ENCODE results near the gene KCNIP4.

The KCNIP4 gene

GRCh38 chr4:21900211-21900610 is 48.4 kb downstream of the KCNIP4 start:
- DNase-seq = no peak

- DNase-seq = no peak
Observed at GRCh38 chr4:21898101-21898500, 50.5 kb downstream of the KCNIP4 start.

DNA sequence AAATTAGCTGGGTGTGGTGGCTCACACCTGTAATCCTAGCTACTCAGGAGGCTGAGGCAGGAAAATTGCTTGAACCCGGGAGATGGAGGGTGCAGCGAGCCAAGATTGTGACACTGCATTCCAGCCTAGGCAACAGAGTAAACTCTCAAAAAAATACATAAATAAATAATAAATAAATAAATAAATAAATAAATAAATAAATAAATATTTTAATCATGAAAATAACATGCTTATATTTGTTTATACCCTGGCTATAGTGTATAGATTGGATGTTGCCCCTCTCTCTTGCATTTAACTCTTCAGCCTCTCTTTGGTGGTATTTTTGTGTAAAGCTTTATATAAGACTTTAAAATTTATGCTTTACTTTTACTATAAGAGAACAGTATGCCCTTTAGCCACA is 51.8 kb downstream of the KCNIP4 start:
- DNase-seq = no peak

DNA sequence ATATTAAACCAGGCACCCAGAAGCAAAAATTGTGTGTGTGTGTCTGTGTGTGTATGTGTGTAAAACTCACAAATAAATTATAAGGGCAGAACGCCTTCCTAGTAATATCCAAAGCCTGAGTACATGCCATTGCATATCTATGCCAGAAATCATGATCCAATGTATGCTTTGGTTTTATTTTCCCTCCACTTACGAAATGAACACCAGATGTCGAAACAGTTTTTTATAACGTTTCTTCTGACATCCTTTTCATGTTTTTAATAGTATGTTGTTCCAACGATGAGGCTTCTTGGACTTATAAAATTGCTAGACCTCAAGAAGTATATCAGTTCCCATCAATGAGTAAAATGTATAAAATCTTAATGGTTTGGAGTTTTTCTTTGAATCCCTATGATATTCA is 55.4 kb downstream of the KCNIP4 start:
- DNase-seq = no peak

DNA sequence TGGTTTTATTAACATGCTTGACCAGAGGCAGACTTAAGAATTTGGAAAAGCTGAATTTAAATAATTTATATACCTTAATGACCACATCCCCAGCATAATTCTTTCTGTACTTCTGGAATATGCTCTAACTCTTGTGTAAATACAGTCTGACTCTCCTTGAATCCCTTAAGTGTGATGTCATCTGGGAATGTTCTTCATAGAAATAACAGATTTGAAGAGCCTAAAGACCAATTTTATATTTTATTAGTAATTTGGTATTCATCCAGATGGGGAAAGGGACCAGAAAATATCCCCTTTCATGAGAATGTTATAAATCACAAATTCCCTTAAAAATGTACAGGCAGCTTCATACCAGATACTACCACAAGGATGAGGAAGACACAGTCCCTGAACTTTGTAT is 58.3 kb downstream of the KCNIP4 start:
- DNase-seq = no peak

DNA sequence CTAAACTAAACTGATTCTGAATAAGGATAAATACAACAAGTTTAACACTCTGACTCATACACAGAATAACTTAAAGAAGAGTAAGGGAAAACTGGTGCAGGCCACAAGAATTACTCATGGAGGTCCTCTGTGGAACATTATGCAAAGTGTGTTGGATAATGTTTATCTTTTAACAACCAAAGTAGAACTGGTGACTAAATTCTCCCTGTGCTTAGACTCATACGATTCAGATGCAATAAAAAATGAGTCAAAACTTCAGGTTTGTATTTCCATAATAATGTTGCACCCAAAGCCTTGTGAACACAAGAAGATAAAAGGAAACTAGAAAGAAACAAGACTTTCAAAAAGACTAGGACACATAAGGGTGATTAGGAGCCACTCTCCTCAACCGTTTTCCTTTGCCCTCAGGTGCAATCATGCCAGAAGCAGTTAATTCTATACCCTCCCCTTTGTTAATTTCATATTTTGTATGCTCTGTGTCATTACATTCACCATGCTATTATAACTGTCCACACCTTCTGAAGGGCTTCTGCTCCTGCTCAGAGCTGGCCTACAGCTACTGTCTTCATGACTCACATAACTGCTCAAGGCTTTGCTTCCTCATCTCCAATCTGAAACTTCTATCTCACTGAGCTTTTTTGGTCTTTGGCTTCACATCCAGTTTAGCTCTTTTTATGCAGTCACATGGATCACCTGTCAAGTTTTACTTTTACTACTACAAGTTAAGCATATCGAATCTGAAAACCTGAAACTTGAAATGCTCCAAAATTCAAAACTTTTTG is 60.2 kb downstream of the KCNIP4 start:
- DNase-seq = no peak

- DNase-seq = no peak
Observed at GRCh38 chr4:21887481-21887880, 61.1 kb downstream of the KCNIP4 start.

DNA sequence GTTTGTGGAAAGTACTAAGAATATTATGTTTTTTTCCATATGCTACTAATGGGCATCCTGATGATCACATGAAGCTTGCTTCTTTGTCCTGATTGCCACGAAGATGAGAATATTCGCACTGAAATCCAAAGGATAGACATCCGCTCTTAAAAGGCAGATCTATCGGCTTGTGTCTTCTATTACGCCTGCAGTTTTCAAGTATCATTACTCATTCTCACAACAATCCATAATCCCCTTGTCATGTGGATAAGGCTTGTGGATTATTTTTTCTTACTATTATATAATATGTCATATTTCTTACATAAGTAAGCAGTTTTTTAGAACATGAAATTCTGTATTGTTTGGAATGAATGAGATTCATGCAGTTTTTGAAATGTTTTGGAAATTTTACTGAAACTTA is 62.8 kb downstream of the KCNIP4 start:
- no peak for DNase-seq

DNA sequence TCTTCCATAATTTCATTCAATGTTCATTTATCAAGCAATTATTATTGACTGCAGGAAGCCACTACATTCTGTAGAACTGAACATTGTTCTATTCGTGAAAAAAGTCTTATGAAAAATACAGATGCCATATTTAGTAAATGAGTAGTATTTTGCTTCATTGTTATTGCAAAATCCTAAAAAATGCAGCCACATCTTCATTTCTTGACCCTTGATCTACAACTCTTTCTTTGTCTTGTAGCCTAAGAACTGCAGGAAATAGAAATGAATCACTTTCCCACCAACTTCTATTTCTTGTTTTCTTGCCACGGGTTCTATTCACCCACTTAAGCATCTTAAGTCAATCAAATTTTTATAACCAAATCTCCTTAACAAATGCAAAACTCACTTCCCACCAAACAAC is 63.3 kb downstream of the KCNIP4 start:
- no peak for DNase-seq

GRCh38 chr4:21884615-21885014 is 64.0 kb downstream of the KCNIP4 start:
- DNase-seq = no peak

DNA sequence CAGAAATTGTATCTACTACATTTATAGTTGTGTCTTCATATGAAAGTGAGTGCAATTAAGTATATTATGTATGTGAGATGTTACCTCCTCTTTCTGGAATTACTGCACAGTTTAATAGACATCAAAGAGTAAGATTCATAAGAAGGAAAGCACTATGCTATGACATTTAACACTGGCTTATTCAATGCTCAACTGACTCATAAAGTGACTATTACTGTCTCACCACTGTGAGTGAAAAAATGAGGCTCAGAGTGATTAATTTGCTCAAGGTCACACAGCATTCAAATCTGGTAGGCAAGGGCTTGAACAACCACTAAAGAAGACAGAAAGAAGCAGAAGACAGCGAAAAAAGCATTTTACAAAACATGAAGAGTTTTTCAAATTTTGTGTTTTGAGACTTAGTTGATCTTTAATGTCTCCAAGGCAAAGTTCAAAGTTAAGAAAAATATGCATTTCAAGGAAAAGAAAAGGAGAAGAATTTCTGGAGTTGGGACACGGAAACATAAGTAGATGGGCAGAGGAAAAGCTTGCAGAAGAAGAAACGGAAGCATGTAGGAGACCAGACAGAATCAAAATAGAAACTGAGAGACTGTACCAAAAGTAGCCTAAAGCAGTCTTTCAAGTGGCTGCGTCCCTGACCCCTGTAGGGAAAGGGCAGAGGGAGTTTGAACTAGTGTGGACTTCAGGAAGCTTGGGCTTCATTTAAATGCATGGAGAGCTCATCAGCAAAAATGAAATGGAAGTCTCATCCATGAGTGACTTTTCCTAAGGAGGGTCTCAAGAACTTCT is 66.3 kb downstream of the KCNIP4 start:
- no peak for DNase-seq

DNA sequence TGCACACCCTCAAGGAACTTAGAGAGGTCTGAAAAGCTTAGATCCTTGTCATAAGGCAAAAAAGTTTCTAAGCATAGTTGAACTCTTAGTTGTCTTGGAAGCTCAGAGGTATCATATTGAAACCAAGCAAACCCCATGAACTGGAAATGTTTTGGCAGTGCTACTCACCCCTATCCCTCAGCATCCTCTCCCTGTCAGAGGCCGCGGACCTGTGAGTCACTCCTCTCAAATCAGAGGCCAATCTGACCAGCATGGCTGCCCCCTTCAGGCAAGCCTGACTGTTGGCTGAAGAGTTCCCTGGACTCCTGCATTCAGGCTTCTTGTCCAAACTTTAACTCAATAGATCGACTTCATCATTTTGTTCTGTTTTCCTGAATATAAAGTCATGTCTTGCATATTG is 69.4 kb downstream of the KCNIP4 start:
- DNase-seq = no peak

DNA sequence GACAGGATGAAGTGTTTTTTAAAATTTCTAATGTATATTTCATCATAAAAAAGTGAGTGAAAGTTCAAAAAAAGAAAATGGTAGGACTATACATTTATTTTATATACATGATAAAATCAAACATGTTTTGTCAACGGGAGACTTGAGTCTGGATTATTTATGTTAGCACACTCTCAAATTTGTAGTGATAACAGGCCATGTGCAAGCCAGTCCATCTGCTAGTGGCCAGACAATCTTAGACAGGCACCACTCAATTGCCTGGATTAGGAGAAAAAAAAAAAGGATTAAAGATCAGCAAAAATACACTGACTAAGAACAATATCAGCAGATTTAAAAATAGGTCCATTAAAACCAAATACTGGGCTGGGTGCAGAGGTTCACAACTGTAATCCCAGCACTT is 71.9 kb downstream of the KCNIP4 start:
- no peak for DNase-seq

- no peak for DNase-seq
Observed at GRCh38 chr4:21873145-21873544, 75.4 kb downstream of the KCNIP4 start.

DNA sequence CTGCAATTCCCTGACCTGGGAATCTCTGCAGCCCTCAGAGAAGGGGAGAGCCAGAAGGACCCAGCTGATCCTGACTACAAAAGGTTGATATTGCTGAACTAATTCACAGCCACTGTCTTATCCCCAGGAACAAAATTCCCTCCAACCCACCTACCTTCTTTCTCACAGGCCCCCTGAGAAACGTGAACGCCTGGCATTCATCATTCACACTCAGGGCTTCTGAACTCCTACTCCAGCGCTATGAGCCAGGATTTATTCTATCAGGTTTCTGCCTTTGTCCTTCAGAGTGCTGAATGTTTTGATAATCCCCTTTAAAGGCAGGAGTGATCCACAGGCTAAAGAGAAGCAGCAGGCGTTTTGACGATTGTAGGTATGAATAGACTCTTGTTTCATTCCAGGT is 76.5 kb downstream of the KCNIP4 start:
- no peak for DNase-seq

DNA sequence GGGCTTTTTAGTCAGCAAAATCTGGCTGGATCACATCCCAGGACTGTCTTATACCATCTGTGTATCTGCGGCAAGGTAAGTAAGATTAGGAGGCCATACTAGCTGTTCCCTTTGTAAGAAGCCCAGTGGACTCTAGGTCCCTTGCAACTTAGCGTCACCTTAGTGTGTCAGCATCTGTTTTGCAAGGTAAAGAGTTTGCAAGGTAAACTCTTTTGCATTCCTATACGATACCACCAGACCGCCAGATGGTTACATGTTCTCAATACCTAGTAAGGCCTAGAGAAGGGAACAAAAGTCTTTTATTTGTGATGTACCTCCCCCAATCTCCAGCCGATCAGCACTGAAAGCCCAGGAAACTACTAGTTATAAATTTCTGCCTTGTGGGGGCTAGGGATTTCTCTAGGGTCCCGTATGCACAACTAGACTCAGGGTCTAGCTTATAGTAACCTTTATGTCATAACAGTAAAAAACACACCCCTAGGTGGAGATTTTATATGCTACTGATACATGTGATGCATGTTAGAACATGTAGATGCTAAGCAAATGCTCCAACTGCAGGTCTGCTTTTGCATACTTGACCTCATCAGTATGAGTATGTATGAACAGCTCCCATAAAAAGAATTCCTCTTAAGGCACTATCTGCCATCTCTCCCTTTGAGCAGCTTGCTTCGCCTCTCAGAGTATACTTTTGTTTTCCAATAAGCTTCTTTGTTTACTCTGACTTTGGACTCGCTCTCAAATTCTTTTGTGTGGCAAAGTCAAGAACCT is 78.4 kb downstream of the KCNIP4 start:
- no peak for DNase-seq

DNA sequence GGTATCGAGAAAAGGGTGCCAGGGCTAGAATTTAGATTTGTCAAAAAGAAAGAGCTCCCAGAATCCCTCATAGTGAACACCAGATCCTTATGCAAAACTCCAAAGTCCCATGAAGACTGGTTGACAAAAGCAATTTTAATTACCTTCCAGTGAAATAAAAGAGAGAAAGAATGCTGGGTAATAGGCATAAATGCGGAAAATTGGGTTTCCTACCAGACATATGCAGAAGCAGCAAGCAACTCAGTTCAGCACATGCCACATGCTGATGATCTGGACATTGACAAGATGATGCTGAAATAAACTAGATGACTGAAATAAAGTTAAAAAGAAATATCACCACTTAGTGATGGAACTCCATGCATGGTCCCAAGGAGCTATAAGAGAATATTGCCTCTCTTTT is 83.9 kb downstream of the KCNIP4 start:
- no peak for DNase-seq

DNA sequence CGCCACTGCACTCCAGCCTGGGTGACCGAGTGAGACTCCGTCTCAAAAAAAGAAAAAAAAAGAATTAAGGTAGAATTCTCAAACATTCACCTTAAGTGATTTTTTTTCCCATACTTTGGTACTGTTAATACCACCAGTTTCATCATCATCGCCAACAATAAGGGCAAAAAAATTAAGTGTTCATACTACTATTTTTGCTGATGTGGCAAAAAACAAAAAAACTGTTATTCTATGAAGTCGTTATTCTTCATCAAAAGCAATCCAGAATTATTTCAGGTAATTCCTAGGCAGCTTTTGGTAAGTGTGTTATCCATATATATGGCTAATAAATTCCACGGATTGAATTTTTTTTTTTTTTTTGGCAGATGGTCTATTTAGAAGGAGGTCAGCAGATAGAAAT is 85.7 kb downstream of the KCNIP4 start:
- no peak for DNase-seq

DNA sequence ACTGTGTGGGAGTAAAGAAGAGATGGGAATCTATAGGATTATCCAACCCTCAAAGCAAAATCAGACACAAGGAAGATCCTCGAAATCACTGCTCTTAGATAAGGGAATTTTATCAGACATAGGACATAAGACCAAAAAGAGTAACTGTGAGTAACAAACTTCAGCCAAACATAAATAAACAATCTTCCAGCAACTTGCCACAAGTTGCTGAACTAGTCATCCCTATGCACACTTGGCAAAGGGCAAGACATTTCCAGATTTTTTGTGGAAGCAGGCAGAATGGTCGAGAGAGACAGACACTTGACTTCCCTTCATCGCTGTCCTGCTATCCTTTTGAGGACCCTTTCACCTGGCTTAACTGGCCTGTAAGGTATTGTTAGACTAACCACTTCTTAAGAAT is 89.6 kb downstream of the KCNIP4 start:
- DNase-seq = no peak

DNA sequence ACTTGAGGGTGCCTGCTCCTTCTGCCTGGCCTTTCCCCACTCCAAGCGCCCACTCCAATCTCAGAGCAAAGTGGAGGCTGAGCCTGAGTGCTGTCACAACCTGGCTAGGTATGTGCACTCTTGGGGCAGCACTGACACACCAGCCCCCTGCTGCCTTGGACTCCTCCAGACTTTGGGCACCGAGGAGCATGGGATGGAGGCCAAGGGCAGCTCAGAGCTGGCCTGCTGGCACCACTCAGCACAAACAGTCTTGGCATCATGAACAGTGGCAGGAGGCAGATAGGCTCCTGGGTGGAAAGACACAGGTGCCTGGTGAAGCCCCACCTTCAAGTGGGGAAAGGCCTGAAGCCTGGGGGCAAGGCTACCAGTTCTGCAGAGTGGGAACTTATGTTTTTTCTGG is 91.8 kb downstream of the KCNIP4 start:
- DNase-seq = no peak

DNA sequence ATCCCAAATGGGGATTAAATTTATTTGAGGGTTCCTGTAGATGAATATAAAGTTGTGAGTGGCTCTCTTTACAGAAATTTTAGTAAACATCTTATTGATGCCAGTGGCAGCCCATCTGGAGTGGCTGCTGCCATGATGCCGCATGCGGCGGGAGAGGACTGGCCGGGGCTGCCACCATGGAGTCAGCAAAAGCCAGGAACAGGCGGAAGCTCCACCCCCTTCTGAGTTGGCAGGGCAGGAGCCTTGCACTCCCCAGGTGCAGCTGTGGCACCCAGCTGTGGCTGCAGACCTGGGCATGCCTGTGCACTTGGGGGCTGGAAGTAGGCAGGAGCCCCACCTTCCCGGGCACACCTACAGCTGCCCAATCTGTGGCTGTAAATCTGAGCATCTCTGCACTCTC is 92.3 kb downstream of the KCNIP4 start:
- no peak for DNase-seq

GRCh38 chr4:21849077-21849476 is 99.5 kb downstream of the KCNIP4 start:
- no peak for DNase-seq

- DNase-seq = no peak
Observed at GRCh38 chr4:21848021-21848420, 100.6 kb downstream of the KCNIP4 start.

- DNase-seq = no peak
Observed at GRCh38 chr4:21845663-21846062, 102.9 kb downstream of the KCNIP4 start.
